ENCODE data around the gene TMEM44.

TMEM44 gene

DNA sequence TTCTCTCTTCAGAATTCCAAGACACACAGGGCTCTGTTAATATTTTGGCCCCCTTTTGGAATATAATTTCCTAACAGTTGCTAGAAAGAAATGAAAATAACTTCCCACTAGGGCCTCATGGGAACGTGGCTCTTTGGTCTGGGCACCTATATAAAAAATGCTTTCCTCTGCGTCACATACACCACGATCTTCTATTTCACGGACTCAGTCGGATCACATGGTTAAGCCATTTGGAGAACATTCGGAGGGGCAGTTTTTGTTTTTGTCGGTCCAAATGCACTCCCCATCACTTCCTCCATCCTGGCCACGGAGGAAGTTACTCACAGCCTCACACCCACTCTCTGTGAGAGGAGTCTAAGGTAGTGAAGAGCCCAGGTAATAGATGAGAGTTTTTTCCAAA is 21.0 kb downstream of the TMEM44 start:
- Histone ChIP-seq H3K27me3 (ENCODE audit: low read depth, low read length) (no peaks in the 10 kb centered on the region), H3K9ac (ENCODE audit: low read length) (no peak overlapping the region), H3K27ac (ENCODE audit: low read length) (no peak overlapping the region), H3K79me2 (ENCODE audit: low read length) (no peaks in the 10 kb centered on the region), H3K4me1 (ENCODE audit: low read length) (no peaks in the 10 kb centered on the region), H2AFZ (ENCODE audit: low read depth, low read length) (no peak overlapping the region), H3K36me3 (replicated peaks; ENCODE audit: low read depth, low read length) (no peaks in the 10 kb centered on the region), H4K20me1 (ENCODE audit: insufficient read depth, low read length) (no peaks in the 10 kb centered on the region), H3K4me3 (ENCODE audit: low read length) (no peak overlapping the region), H3K9me3 (ENCODE audit: insufficient read depth, low read length) (no peaks in the 10 kb centered on the region), H3K4me2 (ENCODE audit: low read length) (no peak overlapping the region)
- no peak for TF ChIP-seq EZH2phosphoT487 (IDR thresholded peaks at IDR 0.05; ENCODE audit: low read depth)
- TF ChIP-seq, protein P1, sequence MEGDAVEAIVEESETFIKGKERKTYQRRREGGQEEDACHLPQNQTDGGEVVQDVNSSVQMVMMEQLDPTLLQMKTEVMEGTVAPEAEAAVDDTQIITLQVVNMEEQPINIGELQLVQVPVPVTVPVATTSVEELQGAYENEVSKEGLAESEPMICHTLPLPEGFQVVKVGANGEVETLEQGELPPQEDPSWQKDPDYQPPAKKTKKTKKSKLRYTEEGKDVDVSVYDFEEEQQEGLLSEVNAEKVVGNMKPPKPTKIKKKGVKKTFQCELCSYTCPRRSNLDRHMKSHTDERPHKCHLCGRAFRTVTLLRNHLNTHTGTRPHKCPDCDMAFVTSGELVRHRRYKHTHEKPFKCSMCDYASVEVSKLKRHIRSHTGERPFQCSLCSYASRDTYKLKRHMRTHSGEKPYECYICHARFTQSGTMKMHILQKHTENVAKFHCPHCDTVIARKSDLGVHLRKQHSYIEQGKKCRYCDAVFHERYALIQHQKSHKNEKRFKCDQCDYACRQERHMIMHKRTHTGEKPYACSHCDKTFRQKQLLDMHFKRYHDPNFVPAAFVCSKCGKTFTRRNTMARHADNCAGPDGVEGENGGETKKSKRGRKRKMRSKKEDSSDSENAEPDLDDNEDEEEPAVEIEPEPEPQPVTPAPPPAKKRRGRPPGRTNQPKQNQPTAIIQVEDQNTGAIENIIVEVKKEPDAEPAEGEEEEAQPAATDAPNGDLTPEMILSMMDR (IDR thresholded peaks at IDR 0.05; ENCODE audit: low read depth, low read length): no peak

- Histone ChIP-seq H4K20me1 (ENCODE audit: insufficient read depth, low read length) (no peaks in the 10 kb centered on the region), H3K79me2 (ENCODE audit: low read length) (no peaks in the 10 kb centered on the region), H3K9me3 (ENCODE audit: insufficient read depth, low read length) (no peaks in the 10 kb centered on the region), H3K4me1 (ENCODE audit: low read length) (no peaks in the 10 kb centered on the region), H3K27me3 (ENCODE audit: low read depth, low read length) (no peaks in the 10 kb centered on the region), H3K36me3 (replicated peaks; ENCODE audit: low read depth, low read length) (no peaks in the 10 kb centered on the region), H3K9ac (ENCODE audit: low read length) (no peak overlapping the region), H3K4me2 (ENCODE audit: low read length) (no peak overlapping the region), H2AFZ (ENCODE audit: low read depth, low read length) (no peak overlapping the region), H3K4me3 (ENCODE audit: low read length) (no peak overlapping the region), H3K27ac (ENCODE audit: low read length) (no peak overlapping the region)
- TF ChIP-seq, protein P1 (IDR thresholded peaks at IDR 0.05; ENCODE audit: low read depth, low read length): no peak
- TF ChIP-seq EZH2phosphoT487 (IDR thresholded peaks at IDR 0.05; ENCODE audit: low read depth): no peak
These were observed 22.5 kb downstream of the TMEM44 start for GRCh38 chr3:194610689-194611088.

GRCh38 chr3:194609601-194610000 is 23.6 kb downstream of the TMEM44 start:
- no peak for TF ChIP-seq EZH2phosphoT487 (IDR thresholded peaks at IDR 0.05; ENCODE audit: low read depth)
- TF ChIP-seq, protein P1 (IDR thresholded peaks at IDR 0.05; ENCODE audit: low read depth, low read length): no peak
- Histone ChIP-seq H4K20me1 (ENCODE audit: insufficient read depth, low read length) (no peaks in the 10 kb centered on the region), H3K27me3 (ENCODE audit: low read depth, low read length) (no peaks in the 10 kb centered on the region), H3K4me2 (ENCODE audit: low read length) (no peak overlapping the region), H3K9me3 (ENCODE audit: insufficient read depth, low read length) (no peaks in the 10 kb centered on the region), H3K27ac (ENCODE audit: low read length) (no peak overlapping the region), H3K36me3 (replicated peaks; ENCODE audit: low read depth, low read length) (no peaks in the 10 kb centered on the region), H3K4me3 (ENCODE audit: low read length) (no peak overlapping the region), H3K4me1 (ENCODE audit: low read length) (no peaks in the 10 kb centered on the region), H3K79me2 (ENCODE audit: low read length) (no peaks in the 10 kb centered on the region), H2AFZ (ENCODE audit: low read depth, low read length) (no peak overlapping the region), H3K9ac (ENCODE audit: low read length) (no peak overlapping the region)

- H3K27me3 ChIP-seq (ENCODE audit: low read depth, low read length): no peaks in the 10 kb centered on the region
- no peaks in the 10 kb centered on the region for H4K20me1 ChIP-seq (ENCODE audit: insufficient read depth, low read length)
- no peaks in the 10 kb centered on the region for H3K4me1 ChIP-seq (ENCODE audit: low read length)
- no peak overlapping the region for H3K4me3 ChIP-seq (ENCODE audit: low read length)
- H3K9ac ChIP-seq (ENCODE audit: low read length): no peak overlapping the region
- H3K9me3 ChIP-seq (ENCODE audit: insufficient read depth, low read length): no peaks in the 10 kb centered on the region
- H3K79me2 ChIP-seq (ENCODE audit: low read length): no peaks in the 10 kb centered on the region
- H3K27ac ChIP-seq (ENCODE audit: low read length): no peak overlapping the region
- H2AFZ ChIP-seq (ENCODE audit: low read depth, low read length): no peak overlapping the region
- TF ChIP-seq, protein P1 (IDR thresholded peaks at IDR 0.05; ENCODE audit: low read depth, low read length): no peak
- TF ChIP-seq EZH2phosphoT487 (IDR thresholded peaks at IDR 0.05; ENCODE audit: low read depth): no peak
- H3K36me3 ChIP-seq (replicated peaks; ENCODE audit: low read depth, low read length): no peaks in the 10 kb centered on the region
- H3K4me2 ChIP-seq (ENCODE audit: low read length): no peak overlapping the region
These were observed 24.2 kb downstream of the TMEM44 start for GRCh38 chr3:194608981-194609380.
